K562 (cell line): ENCODE measurements around the gene TMPO. TPM values are rescaled to one million over a fixed set of nuclear protein-coding genes. Genes with fewer than 3 reads are reported as not detected.

Experiments
- ASH1L ChIP-seq: fragments of 450-650 bp; IDR thresholded peaks from 2 replicates; pipeline ENCODE4 v1.6.1; 2018; ENCODE audit warnings: borderline replicate concordance, mild to moderate bottlenecking, low read depth; ENCODE audit not compliant: partially characterized antibody
- BDP1 ChIP-seq: IDR thresholded peaks from 3 replicates; pipeline ENCODE4 v1.6.1; 2011; ENCODE audit not compliant: insufficient read length, insufficient read depth
- CXXC5 ChIP-seq: fragments of 250-450 bp; sonication (Bioruptor Pico); IDR thresholded peaks from 2 replicates; pipeline ENCODE4 v1.8.0; 2022; ENCODE audit warnings: inconsistent platforms, mild to moderate bottlenecking, moderate library complexity
- FIP1L1 ChIP-seq: fragments of 200-400 bp; formaldehyde crosslinking; IDR thresholded peaks from 2 replicates; pipeline ENCODE4 v1.6.1; 2018; ENCODE audit warnings: mild to moderate bottlenecking, low read depth, low read length; ENCODE audit not compliant: poor library complexity, severe bottlenecking
- HNRNPH1 ChIP-seq: fragments of 200-400 bp; formaldehyde crosslinking; optimal IDR thresholded peaks from 2 replicates; pipeline ENCODE3; 2017; ENCODE audit warnings: low read depth, mild to moderate bottlenecking, low read length, moderate library complexity
- IFI16 ChIP-seq: fragments of 250-450 bp; sonication (Bioruptor Pico); IDR thresholded peaks from 2 replicates; pipeline ENCODE4 v2.1.2; 2022; ENCODE audit warnings: mild to moderate bottlenecking, inconsistent platforms
- POLR3G ChIP-seq: IDR thresholded peaks from 2 replicates; pipeline ENCODE4 v1.6.1; 2011; ENCODE audit not compliant: insufficient read length, insufficient replicate concordance; ENCODE audit errors: extremely low read depth
- RBM39 ChIP-seq: fragments of 200-400 bp; formaldehyde crosslinking; optimal IDR thresholded peaks from 2 replicates; pipeline ENCODE3; 2018; ENCODE audit warnings: low read depth, low read length
- REST ChIP-seq, 2 experiments: fragments of 450-650 bp; formaldehyde crosslinking in 1 of 2; IDR thresholded peaks; 2 replicates each; pipeline versions ENCODE4 v1.4.0 to v1.6.1; 2014 to 2020; ENCODE audit warnings: mild to moderate bottlenecking in 2 of 2, borderline replicate concordance in 1 of 2, low read depth in 1 of 2
- SMAD4 ChIP-seq: fragments of 250-450 bp; sonication (Bioruptor Pico); conservative IDR thresholded peaks from 2 replicates; pipeline ENCODE4 v1.8.0; 2021; ENCODE audit warnings: inconsistent platforms, mild to moderate bottlenecking, moderate library complexity
- SRSF3 ChIP-seq: fragments of 200-400 bp; formaldehyde crosslinking; IDR thresholded peaks from 2 replicates; pipeline ENCODE4 v1.6.1; 2016; ENCODE audit warnings: mild to moderate bottlenecking, low read length, moderate library complexity; ENCODE audit not compliant: insufficient read depth
- THRAP3 ChIP-seq: fragments of 450-650 bp; IDR thresholded peaks from 2 replicates; pipeline ENCODE4 v1.6.1; 2016; ENCODE audit warnings: mild to moderate bottlenecking, inconsistent platforms, borderline replicate concordance
- ZNF444 ChIP-seq: fragments of 250-450 bp; sonication (Bioruptor Pico); IDR thresholded peaks from 2 replicates; pipeline ENCODE4 v1.4.0; 2020; ENCODE audit warnings: mild to moderate bottlenecking, moderate library complexity
- ZNF589 ChIP-seq: fragments of 200-800 bp; sonication (Bioruptor generic); IDR thresholded peaks from 2 replicates; pipeline ENCODE4 v1.6.1; 2016; ENCODE audit warnings: low read depth, missing genetic modification characterization, missing compliant biosample characterization
- polyA plus RNA-seq, 8 experiments: library from polyadenylated mRNA; depleted of rRNA in 4 of 8; stranded (reverse) in 5 of 8; unstranded in 3 of 8; fragments of >200 nt; fragmentation: Nextera tagmentation in 2 of 8; fragmentation: Illumina TruSeq in 1 of 8; extraction: Ambion mirVana in 2 of 8; extraction: Trizol in 1 of 8; gene quantifications; 2 replicates each; pipeline versions ENCODE4 v1.2.1 to v1.2.3, GENCODE V29; 2011 to 2014; ENCODE audit warnings: inconsistent platforms in 1 of 8, missing spikeins in 1 of 8
- total RNA-seq, 7 experiments: library from RNA; depleted of rRNA in 6 of 7; stranded (reverse); fragments of >200 nt in 6 of 7; fragmentation: Illumina TruSeq in 2 of 7; extraction: Trizol in 2 of 7; gene quantifications; 2 replicates each; pipeline versions ENCODE4 v1.2.1 to v1.2.3, GENCODE V29; 2011 to 2021; ENCODE audit warnings: low replicate concordance in 1 of 7
- TF ChIP-seq, protein P1 (sequence below): fragments of 200-800 bp; sonication (Bioruptor generic); IDR thresholded peaks from 2 replicates; pipeline ENCODE4 v1.6.1; 2017; ENCODE audit warnings: missing genetic modification characterization, missing compliant biosample characterization
- TF ChIP-seq, protein P2 (sequence below): sonication (generic); formaldehyde crosslinking; IDR thresholded peaks from 2 replicates; pipeline ENCODE4 v1.8.0; 2022; ENCODE audit warnings: missing genetic modification reagents, mild to moderate bottlenecking, borderline replicate concordance

Gene TMPO
- total and polyA plus RNA-seq, 9 of the 15 experiments (the other 6 are each of a cell fraction or from before 2014, with no cell fraction given): 62.1 to 263 (median 182) TPM

GRCh38 chr12:98515287-98516110 lies at the start of gene TMPO (continued):
- TF ChIP-seq THRAP3 (no peak), REST (IDR thresholded peaks at IDR 0.05; ENCODE audit: borderline replicate concordance) (no peak), REST (CRISPR knock-in tag; IDR thresholded peaks at IDR 0.05; ENCODE audit: low read depth) (peak; percentile 57; the same call in 1 of the 2 replicates), CXXC5 (peak; percentile 85; the same call in 1 of the 2 replicates), FIP1L1 (peak; percentile 93), HNRNPH1 (no peak), ASH1L (peak; percentile 93), IFI16 (CRISPR knock-in tag) (no peak), POLR3G (no peak), SMAD4 (CRISPR knock-in tag) (0 out of 2 replicates have a peak, but pooled peaks have one; percentile 27), SRSF3 (peak; percentile 74; the same call in 1 of the 2 replicates), ZNF589 (CRISPR knock-in tag) (peak; percentile 30; the same call in 1 of the 2 replicates), ZNF444 (no peak), BDP1 (no peak), RBM39 (peak; percentile 58)
- TF ChIP-seq, protein P1, sequence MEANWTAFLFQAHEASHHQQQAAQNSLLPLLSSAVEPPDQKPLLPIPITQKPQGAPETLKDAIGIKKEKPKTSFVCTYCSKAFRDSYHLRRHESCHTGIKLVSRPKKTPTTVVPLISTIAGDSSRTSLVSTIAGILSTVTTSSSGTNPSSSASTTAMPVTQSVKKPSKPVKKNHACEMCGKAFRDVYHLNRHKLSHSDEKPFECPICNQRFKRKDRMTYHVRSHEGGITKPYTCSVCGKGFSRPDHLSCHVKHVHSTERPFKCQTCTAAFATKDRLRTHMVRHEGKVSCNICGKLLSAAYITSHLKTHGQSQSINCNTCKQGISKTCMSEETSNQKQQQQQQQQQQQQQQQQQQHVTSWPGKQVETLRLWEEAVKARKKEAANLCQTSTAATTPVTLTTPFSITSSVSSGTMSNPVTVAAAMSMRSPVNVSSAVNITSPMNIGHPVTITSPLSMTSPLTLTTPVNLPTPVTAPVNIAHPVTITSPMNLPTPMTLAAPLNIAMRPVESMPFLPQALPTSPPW (CRISPR knock-in tag): no peak; the same call in 1 of the 2 replicates
- TF ChIP-seq, protein P2, sequence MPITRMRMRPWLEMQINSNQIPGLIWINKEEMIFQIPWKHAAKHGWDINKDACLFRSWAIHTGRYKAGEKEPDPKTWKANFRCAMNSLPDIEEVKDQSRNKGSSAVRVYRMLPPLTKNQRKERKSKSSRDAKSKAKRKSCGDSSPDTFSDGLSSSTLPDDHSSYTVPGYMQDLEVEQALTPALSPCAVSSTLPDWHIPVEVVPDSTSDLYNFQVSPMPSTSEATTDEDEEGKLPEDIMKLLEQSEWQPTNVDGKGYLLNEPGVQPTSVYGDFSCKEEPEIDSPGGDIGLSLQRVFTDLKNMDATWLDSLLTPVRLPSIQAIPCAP (CRISPR knock-in tag): 0 out of 2 replicates have a peak, but pooled peaks have one; percentile 75
